ENCODE results near the gene CANT1.
"Not testable (repeated sequence)": the region's sequence is repeated elsewhere in the genome, so short reads cannot be mapped to it uniquely, and the experiment has no call there.

Gene CANT1

GRCh38 chr17:79043191-79043930 lies 33.8 kb upstream of the CANT1 start:
- no peak for DNase-seq (ENCODE audit: low spot score)

GRCh38 chr17:79042421-79043190 lies 33.0 kb upstream of the CANT1 start:
- DNase-seq (ENCODE audit: low spot score): peak; percentile 44

- no peak for DNase-seq (ENCODE audit: low spot score)
Observed at GRCh38 chr17:79041723-79042420, 32.3 kb upstream of the CANT1 start.

GRCh38 chr17:79041041-79041570 lies 31.5 kb upstream of the CANT1 start:
- no peak for DNase-seq (ENCODE audit: low spot score)

- no peak for DNase-seq (ENCODE audit: low spot score)
Observed at GRCh38 chr17:79039886-79040285, 30.3 kb upstream of the CANT1 start.

GRCh38 chr17:79039171-79039570 lies 29.6 kb upstream of the CANT1 start:
- DNase-seq (ENCODE audit: low spot score): no peak

- DNase-seq (ENCODE audit: low spot score): no peak
Observed at GRCh38 chr17:79038545-79039135, 29.1 kb upstream of the CANT1 start.

GRCh38 chr17:79036596-79036995 lies 27.0 kb upstream of the CANT1 start:
- DNase-seq (ENCODE audit: low spot score): no peak

GRCh38 chr17:79036181-79036580 lies 26.6 kb upstream of the CANT1 start:
- DNase-seq (ENCODE audit: low spot score): no peak

- DNase-seq (ENCODE audit: low spot score): no peak
Observed at GRCh38 chr17:79035686-79036085, 26.1 kb upstream of the CANT1 start.

GRCh38 chr17:79034931-79035485 lies 25.4 kb upstream of the CANT1 start:
- no peak for DNase-seq (ENCODE audit: low spot score)

- DNase-seq (ENCODE audit: low spot score): no peak
Observed at GRCh38 chr17:79033741-79034501, 24.4 kb upstream of the CANT1 start.

- DNase-seq (ENCODE audit: low spot score): no peak
Observed at GRCh38 chr17:79033046-79033616, 23.6 kb upstream of the CANT1 start.

- DNase-seq (ENCODE audit: low spot score): no peak
Observed at GRCh38 chr17:79031996-79032875, 22.7 kb upstream of the CANT1 start.

- DNase-seq (ENCODE audit: low spot score): not testable (repeated sequence)
Observed at GRCh38 chr17:79030636-79031035, 21.1 kb upstream of the CANT1 start.

GRCh38 chr17:79029327-79030009 lies 19.9 kb upstream of the CANT1 start:
- DNase-seq (ENCODE audit: low spot score): no peak

GRCh38 chr17:79028496-79029326 lies 19.1 kb upstream of the CANT1 start:
- DNase-seq (ENCODE audit: low spot score): peak; percentile 25

GRCh38 chr17:79027925-79028491 lies 18.4 kb upstream of the CANT1 start:
- no peak for DNase-seq (ENCODE audit: low spot score)

Data from NAMALWA (cell line).